PC-3 (cell line): ENCODE measurements around the gene SLC44A3. TPM values are rescaled to one million over a fixed set of nuclear protein-coding genes. Genes with fewer than 3 reads are reported as not detected.

Experiments used
- ATAC-seq: fragments of 200-7000 bp; cut with Tn5 transposase; 2 replicates; pipeline ENCODE4 v1.9.1; 2020; ENCODE audit warnings: mild to moderate bottlenecking, moderate library complexity
- BruUV-seq: library from RNA; stranded (reverse); fragments of 400-500 nt; replicated peaks from 2 replicates; lab custom pipeline; 2021; lab: Mats Ljungman, UMichigan
- CTCF ChIA-PET: fragments of 300-600 bp; sonication (Branson Sonifier 250); formaldehyde crosslinking; loops from one replicate; lab custom pipeline; 2022; ENCODE audit warnings: antibody characterized with exemption; lab: Charles Lee
- POLR2A ChIA-PET: fragments of 300-600 bp; sonication (Branson Sonifier 250); formaldehyde crosslinking; loops from one replicate; lab custom pipeline; 2022; ENCODE audit warnings: antibody characterized with exemption; ENCODE audit not compliant: unreplicated experiment; lab: Charles Lee
- DNase-seq: peaks from one replicate; pipeline ENCODE4 v3.0.0-alpha.2; 2015
- H2AFZ ChIP-seq: fragments of 300-600 bp; sonication (generic); 2 replicates; pipeline ENCODE4 v1.6.0; 2016; ENCODE audit warnings: antibody characterized with exemption, low read length
- H3F3A ChIP-seq: fragments of 300-600 bp; sonication (generic); one replicate; pipeline ENCODE4 v1.6.0; 2017; ENCODE audit warnings: antibody characterized with exemption, low read length, control low read depth, mild to moderate bottlenecking; ENCODE audit not compliant: unreplicated experiment
- H3K27ac ChIP-seq: fragments of 300-600 bp; sonication (generic); 2 replicates; pipeline ENCODE4 v1.5.1; 2016; ENCODE audit warnings: mild to moderate bottlenecking, low read length
- H3K27me3 ChIP-seq: fragments of 300-600 bp; sonication (generic); 2 replicates; pipeline ENCODE4 v1.6.1; 2016; ENCODE audit warnings: low read length, mixed read lengths
- H3K36me3 ChIP-seq: fragments of 300-600 bp; sonication (generic); 2 replicates; pipeline ENCODE4 v1.6.1; 2016; ENCODE audit warnings: low read depth, mixed run types, low read length, mixed read lengths
- H3K4me1 ChIP-seq: fragments of 300-600 bp; sonication (generic); 2 replicates; pipeline ENCODE4 v1.5.1; 2016; ENCODE audit warnings: low read length; ENCODE audit not compliant: insufficient read depth
- H3K4me2 ChIP-seq: fragments of 300-600 bp; sonication (generic); 2 replicates; pipeline ENCODE4 v1.6.0; 2016; ENCODE audit warnings: low read length
- H3K4me3 ChIP-seq: fragments of 300-600 bp; sonication (generic); 2 replicates; pipeline ENCODE4 v1.5.1; 2016; ENCODE audit warnings: mild to moderate bottlenecking, low read length, mixed read lengths
- H3K79me2 ChIP-seq: fragments of 300-600 bp; sonication (generic); 2 replicates; pipeline ENCODE4 v1.6.1; 2017; ENCODE audit warnings: low read length, mixed read lengths
- H3K9ac ChIP-seq: fragments of 300-600 bp; sonication (generic); 2 replicates; pipeline ENCODE4 v1.6.0; 2016; ENCODE audit warnings: mild to moderate bottlenecking, low read length
- H3K9me2 ChIP-seq: fragments of 300-600 bp; sonication (generic); replicated peaks from 2 replicates; pipeline ENCODE4 v1.6.1; 2016; ENCODE audit warnings: mixed run types, low read length, mixed read lengths
- H3K9me3 ChIP-seq: fragments of 300-600 bp; sonication (generic); 2 replicates; pipeline ENCODE4 v1.6.1; 2016; ENCODE audit warnings: low read length, mixed read lengths
- H4K20me1 ChIP-seq: fragments of 300-600 bp; sonication (generic); 2 replicates; pipeline ENCODE4 v1.6.1; 2016; ENCODE audit warnings: low read length, mixed read lengths
- CTCF ChIP-seq: fragments of 300-600 bp; sonication (generic); conservative IDR thresholded peaks from 2 replicates; pipeline ENCODE4 v1.5.1; 2017; ENCODE audit warnings: antibody characterized with exemption, low read depth, mild to moderate bottlenecking, low read length
- EZH2 ChIP-seq: fragments of 300-600 bp; sonication (generic); IDR thresholded peaks from one replicate; pipeline ENCODE4 v1.6.1; 2017; ENCODE audit warnings: antibody characterized with exemption, mild to moderate bottlenecking, low read length; ENCODE audit not compliant: unreplicated experiment
- EZH2phosphoT487 ChIP-seq: fragments of 300-600 bp; sonication (generic); IDR thresholded peaks from 2 replicates; pipeline ENCODE4 v1.6.1; 2018; ENCODE audit warnings: mild to moderate bottlenecking, antibody characterized with exemption, low read length, borderline replicate concordance
- intact Hi-C: fragments of 100-400 bp; cut with micrococcal nuclease; formaldehyde crosslinking; loops from 2 replicates; pipeline ENCODE4 v1.9.0; 2023
- total RNA-seq: library from RNA; depleted of rRNA; stranded (reverse); fragments of >200 nt; gene quantifications from 2 replicates; pipeline ENCODE4 v1.2.3, GENCODE V29; 2014

The SLC44A3 gene
- total RNA-seq, 1 experiment from 2014 or later = 9.2 TPM

DNA sequence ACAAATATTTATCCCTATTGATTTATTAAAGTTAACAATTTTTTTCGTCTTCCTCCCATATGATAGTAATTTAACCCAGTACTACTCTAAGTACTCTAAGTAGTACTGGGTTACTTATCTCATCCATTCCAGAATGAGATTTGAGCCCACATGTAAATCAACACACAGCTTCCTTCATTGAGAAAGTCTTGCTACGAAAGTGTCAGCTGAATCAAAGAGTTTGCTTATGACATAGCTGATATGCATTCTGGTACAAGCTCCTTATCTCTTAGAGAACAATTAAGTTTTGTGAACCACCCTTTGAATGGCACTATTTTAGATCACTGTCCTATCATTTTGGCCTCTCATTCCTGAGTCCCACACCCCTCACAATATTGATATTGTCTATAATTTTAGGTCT is 2.4 kb upstream of the SLC44A3 start:
- Histone ChIP-seq H3K9me2 (no peaks in the 10 kb centered on the region), H3K4me1 (peaks cover 26% of the 10 kb centered on the region), H3K9me3 (no peaks in the 10 kb centered on the region), H3K36me3 (no peaks in the 10 kb centered on the region), H3F3A (no peaks in the 10 kb centered on the region), H3K79me2 (peaks cover 20% of the 10 kb centered on the region), H3K27ac (no peak overlapping the region), H3K9ac (no peak overlapping the region), H3K4me2 (no peak overlapping the region), H2AFZ (no peak overlapping the region), H3K27me3 (no peaks in the 10 kb centered on the region), H3K4me3 (no peak overlapping the region), H4K20me1 (no peaks in the 10 kb centered on the region)
- ChIA-PET CTCF (no interaction called here), POLR2A (no interaction called here)
- intact Hi-C loops = no loop called here
- DNase-seq = no peak
- no TSS peak for BruUV-seq
- no peak for TF ChIP-seq EZH2
- TF ChIP-seq EZH2phosphoT487 = no peak
- no peak for TF ChIP-seq CTCF
- no peak for ATAC-seq

GRCh38 chr1:94819238-94819944 is 766 bp upstream of the SLC44A3 start:
- ChIA-PET CTCF (no interaction called here), POLR2A (no interaction called here)
- peak overlapping the region; percentile 93 for H2AFZ ChIP-seq
- H3K79me2 ChIP-seq = peaks cover 23% of the 10 kb centered on the region
- peak overlapping the region; percentile 97 for H3K4me2 ChIP-seq
- TF ChIP-seq EZH2phosphoT487 (no peak), CTCF (no peak), EZH2 (no peak)
- no peaks in the 10 kb centered on the region for H3K9me2 ChIP-seq
- DNase-seq = no peak
- H3K27ac ChIP-seq = no peak overlapping the region
- H3K4me1 ChIP-seq = peaks cover 37% of the 10 kb centered on the region
- H3F3A ChIP-seq = no peaks in the 10 kb centered on the region
- H4K20me1 ChIP-seq = no peaks in the 10 kb centered on the region
- no peak for ATAC-seq
- H3K9me3 ChIP-seq = no peaks in the 10 kb centered on the region
- peak overlapping the region; percentile 75 for H3K4me3 ChIP-seq
- no peaks in the 10 kb centered on the region for H3K27me3 ChIP-seq
- H3K36me3 ChIP-seq = no peaks in the 10 kb centered on the region
- BruUV-seq = TSS peak; percentile 57
- peak overlapping the region; percentile 40 for H3K9ac ChIP-seq
- intact Hi-C loops = no loop called here

- Histone ChIP-seq H3K4me1 (peaks cover 43% of the 10 kb centered on the region), H3K9ac (peak overlapping the region; percentile 69), H3K4me3 (peak overlapping the region; percentile 75), H3K9me3 (no peaks in the 10 kb centered on the region), H3K9me2 (no peaks in the 10 kb centered on the region), H3K79me2 (peaks cover 23% of the 10 kb centered on the region), H3K27ac (peak overlapping the region; percentile 25; the same call in 1 of the 2 replicates), H2AFZ (peak overlapping the region; percentile 86), H3K4me2 (peak overlapping the region; percentile 90), H3K36me3 (no peaks in the 10 kb centered on the region), H4K20me1 (no peaks in the 10 kb centered on the region), H3K27me3 (no peaks in the 10 kb centered on the region), H3F3A (no peaks in the 10 kb centered on the region)
- intact Hi-C loops = loop anchor here (1.0 kb wide), 1 partner anchor 222 kb away; no protein-coding TSS in a partner anchor
- ATAC-seq (peak; percentile 37), DNase-seq (peak; percentile 36)
- ChIA-PET CTCF (interaction anchor here (0.5 to 1.3 kb wide), 2 partner anchors 32 to 33 kb away, joined by 3 to 4 read pairs; no protein-coding TSS in a partner anchor), POLR2A (interaction anchor here (0.8 kb wide), 1 partner anchor 17 kb away, joined by 3 read pairs; no protein-coding TSS in a partner anchor)
- TSS peak; percentile 68 for BruUV-seq
- no peak for TF ChIP-seq EZH2phosphoT487
- TF ChIP-seq CTCF = no peak
- no peak for TF ChIP-seq EZH2
Observed at GRCh38 chr1:94820936-94821335, 779 bp downstream of the SLC44A3 start.
